PC-3 (cell line): ENCODE measurements around the gene TAF11.

Experiments
- EZH2 ChIP-seq: fragments of 300-600 bp; sonication (generic); IDR thresholded peaks from one replicate; pipeline ENCODE4 v1.6.1; 2017; ENCODE audit warnings: antibody characterized with exemption, mild to moderate bottlenecking, low read length; ENCODE audit not compliant: unreplicated experiment
- EZH2phosphoT487 ChIP-seq: fragments of 300-600 bp; sonication (generic); IDR thresholded peaks from 2 replicates; pipeline ENCODE4 v1.6.1; 2018; ENCODE audit warnings: mild to moderate bottlenecking, antibody characterized with exemption, low read length, borderline replicate concordance
- TF ChIP-seq, protein P1 (sequence below): fragments of 300-600 bp; sonication (generic); conservative IDR thresholded peaks from 2 replicates; pipeline ENCODE4 v1.5.1; 2017; ENCODE audit warnings: antibody characterized with exemption, low read depth, mild to moderate bottlenecking, low read length

DNA sequence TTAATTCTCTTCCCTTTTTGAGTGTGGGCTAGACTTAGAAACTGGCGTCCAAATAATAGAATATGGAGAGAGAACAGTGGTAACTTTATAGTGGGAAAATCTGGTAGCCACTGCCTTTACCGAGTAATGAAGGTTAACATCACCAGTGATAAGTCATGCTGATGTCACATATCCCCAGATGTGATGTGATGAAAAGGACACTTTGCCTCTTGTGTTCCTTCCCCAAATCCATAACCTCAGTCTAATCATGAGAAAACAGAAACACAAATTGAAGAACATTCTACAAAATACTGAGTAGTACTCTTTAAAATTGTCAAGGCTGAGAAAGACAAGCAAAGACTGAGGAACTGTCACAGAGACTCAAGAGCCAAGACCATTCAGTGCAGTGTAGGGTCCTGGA, 19.0 kb upstream of the TAF11 start:
- TF ChIP-seq, protein P1, sequence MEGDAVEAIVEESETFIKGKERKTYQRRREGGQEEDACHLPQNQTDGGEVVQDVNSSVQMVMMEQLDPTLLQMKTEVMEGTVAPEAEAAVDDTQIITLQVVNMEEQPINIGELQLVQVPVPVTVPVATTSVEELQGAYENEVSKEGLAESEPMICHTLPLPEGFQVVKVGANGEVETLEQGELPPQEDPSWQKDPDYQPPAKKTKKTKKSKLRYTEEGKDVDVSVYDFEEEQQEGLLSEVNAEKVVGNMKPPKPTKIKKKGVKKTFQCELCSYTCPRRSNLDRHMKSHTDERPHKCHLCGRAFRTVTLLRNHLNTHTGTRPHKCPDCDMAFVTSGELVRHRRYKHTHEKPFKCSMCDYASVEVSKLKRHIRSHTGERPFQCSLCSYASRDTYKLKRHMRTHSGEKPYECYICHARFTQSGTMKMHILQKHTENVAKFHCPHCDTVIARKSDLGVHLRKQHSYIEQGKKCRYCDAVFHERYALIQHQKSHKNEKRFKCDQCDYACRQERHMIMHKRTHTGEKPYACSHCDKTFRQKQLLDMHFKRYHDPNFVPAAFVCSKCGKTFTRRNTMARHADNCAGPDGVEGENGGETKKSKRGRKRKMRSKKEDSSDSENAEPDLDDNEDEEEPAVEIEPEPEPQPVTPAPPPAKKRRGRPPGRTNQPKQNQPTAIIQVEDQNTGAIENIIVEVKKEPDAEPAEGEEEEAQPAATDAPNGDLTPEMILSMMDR = no peak
- TF ChIP-seq EZH2phosphoT487 (no peak), EZH2 (no peak)
